ENCODE results near the gene MAN2A2. TPM values are rescaled to one million over a fixed set of nuclear protein-coding genes. Genes with fewer than 3 reads are reported as not detected.
A peak's percentile ranks its signal among the peaks of the same experiment; 100 is the strongest.

Gene MAN2A2
- total RNA-seq, 1 donor from 2014 or later, result 133 TPM

- POLR2A ChIA-PET, result interaction anchor here (1.3 to 3.6 kb wide), 7 partner anchors 10 to 65 kb away, joined by 5 to 35 read pairs (median 7); partner anchors contain the start of genes HDDC3 and UNC45A
- ATAC-seq (ENCODE audit: low read depth) (no peak), DNase-seq (no peak)
- CTCF ChIA-PET, result interaction anchor here (4.3 to 5.8 kb wide), 3 partner anchors 49 to 233 kb away, joined by 42 to 121 read pairs (median 55); partner anchors contain the start of genes HDDC3 and UNC45A
- no peak for TF ChIP-seq CTCF (IDR thresholded peaks at IDR 0.05)
- intact Hi-C loops (cut with micrococcal nuclease), result no loop called here
- Mint-ChIP-seq H3K27me3 (no peaks in the 10 kb centered on the region), H3K4me3 (peak overlapping the region; percentile 57), H3K36me3 (ENCODE audit: low read depth) (peaks cover 32% of the 10 kb centered on the region), H3K9me3 (no peaks in the 10 kb centered on the region), H3K27ac (no peak overlapping the region), H3K4me1 (peaks cover 34% of the 10 kb centered on the region)
Measured at GRCh38 chr15:90883526-90883975, 19.6 kb upstream of the MAN2A2 start.

- Mint-ChIP-seq H3K27ac (peak within 1 kb of the TSS; percentile 76), H3K9me3 (no peaks in the 10 kb centered on the region), H3K27me3 (no peaks in the 10 kb centered on the region), H3K4me3 (peak within 1 kb of the TSS; percentile 71), H3K4me1 (peaks cover 34% of the 10 kb centered on the region), H3K36me3 (ENCODE audit: low read depth) (peaks cover 26% of the 10 kb centered on the region)
- CTCF ChIA-PET, result interaction anchor here (1.2 to 5.8 kb wide), 11 partner anchors 48 to 564 kb away, joined by 3 to 121 read pairs (median 14); partner anchors contain the start of genes BLM, HDDC3 and UNC45A
- TF ChIP-seq CTCF (IDR thresholded peaks at IDR 0.05), result no peak
- intact Hi-C loops (cut with micrococcal nuclease), result loop anchor here (1.0 kb wide), 1 partner anchor 12 kb away; no protein-coding TSS in a partner anchor
- POLR2A ChIA-PET, result interaction anchor here (0.7 to 3.6 kb wide), 15 partner anchors 11 to 281 kb away, joined by 3 to 35 read pairs (median 6); partner anchors contain the start of genes BLM, HDDC3, MAN2A2 and UNC45A
- DNase-seq, result peak; percentile 43
- peak; percentile 40 for ATAC-seq (ENCODE audit: low read depth)
Measured at GRCh38 chr15:90883976-90884718, 19.0 kb upstream of the MAN2A2 start, which contains the start of gene FES. FES (plus strand) TSS chr15:90884504; CDS start chr15:90885046, 542 bp downstream.

- no peak for TF ChIP-seq CTCF (IDR thresholded peaks at IDR 0.05)
- Mint-ChIP-seq H3K36me3 (ENCODE audit: low read depth) (peaks cover 19% of the 10 kb centered on the region), H3K9me3 (no peaks in the 10 kb centered on the region), H3K4me1 (peaks cover 34% of the 10 kb centered on the region), H3K4me3 (peak overlapping the region; percentile 71), H3K27ac (peak overlapping the region; percentile 76), H3K27me3 (no peaks in the 10 kb centered on the region)
- ChIA-PET POLR2A (interaction anchor here (0.7 to 3.6 kb wide), 24 partner anchors 11 to 282 kb away, joined by 3 to 35 read pairs (median 5); partner anchors contain the start of genes BLM, HDDC3, MAN2A2 and UNC45A), CTCF (interaction anchor here (0.6 to 5.8 kb wide), 35 partner anchors 11 to 565 kb away, joined by 3 to 121 read pairs (median 6); partner anchors contain the start of genes BLM, HDDC3, IQGAP1 and MAN2A2)
- DNase-seq, result peak; percentile 37
- ATAC-seq (ENCODE audit: low read depth), result peak; percentile 8
- intact Hi-C loops (cut with micrococcal nuclease), result loop anchor here (1.0 to 5.0 kb wide), 4 partner anchors 13 to 388 kb away; no protein-coding TSS in a partner anchor
Measured at GRCh38 chr15:90884719-90885431, 18.2 kb upstream of the MAN2A2 start.

- ChIA-PET POLR2A (interaction anchor here (0.6 to 3.6 kb wide), 20 partner anchors 11 to 237 kb away, joined by 3 to 35 read pairs (median 4); partner anchors contain the start of genes BLM, HDDC3, MAN2A2 and UNC45A), CTCF (interaction anchor here (0.6 to 5.8 kb wide), 46 partner anchors 10 to 592 kb away, joined by 3 to 121 read pairs (median 5); partner anchors contain the start of genes BLM, HDDC3, IQGAP1 and MAN2A2)
- Mint-ChIP-seq H3K27me3 (no peaks in the 10 kb centered on the region), H3K36me3 (ENCODE audit: low read depth) (peaks cover 16% of the 10 kb centered on the region), H3K4me1 (peaks cover 34% of the 10 kb centered on the region), H3K27ac (peak overlapping the region; percentile 76), H3K9me3 (no peaks in the 10 kb centered on the region), H3K4me3 (peak overlapping the region; percentile 71)
- intact Hi-C loops (cut with micrococcal nuclease), result loop anchor here (1.0 to 5.0 kb wide), 9 partner anchors 33 to 565 kb away; partner anchors contain the start of gene BLM
- ATAC-seq (ENCODE audit: low read depth), result peak; percentile 69
- DNase-seq, result peak; percentile 78
- TF ChIP-seq CTCF (IDR thresholded peaks at IDR 0.05), result peak; percentile 90
Measured at GRCh38 chr15:90885432-90886290, 17.4 kb upstream of the MAN2A2 start.
